Heart right ventricle (tissue), 16 donors: ENCODE data around the gene ROBO3. TPM values are rescaled to one million over a fixed set of nuclear protein-coding genes. Genes with fewer than 3 reads are reported as not detected.

Experiments used
- ATAC-seq, 8 donors: fragments of 200-7000 bp; cut with Tn5 transposase; one replicate each; pipeline ENCODE4 v1.9.1; 2020; ENCODE audit warnings: mild to moderate bottlenecking in 8 of 8, moderate library complexity in 8 of 8, moderate number of reproducible peaks in 1 of 8
- DNase-seq, 2 donors: peaks; one replicate each; pipeline ENCODE4 v3.0.0-alpha.2; 2020
- H3K27ac ChIP-seq, 10 donors: fragments of 200-600 bp; sonication (generic) in 2 of 10; one replicate each; pipeline versions ENCODE4 v1.5.0 to v1.8.0; 2020 to 2022; ENCODE audit warnings: mild to moderate bottlenecking in 3 of 10
- H3K27me3 ChIP-seq, 7 donors: fragments of 200-600 bp; one replicate each; pipeline ENCODE4 v1.8.0; 2021 to 2022; ENCODE audit warnings: mild to moderate bottlenecking in 2 of 7
- H3K36me3 ChIP-seq, 9 donors: fragments of 200-600 bp; sonication (generic) in 1 of 9; one replicate each; pipeline versions ENCODE4 v1.5.0 to v1.8.0; 2020 to 2022; ENCODE audit warnings: mild to moderate bottlenecking in 2 of 9
- H3K4me1 ChIP-seq, 9 donors: fragments of 200-600 bp; sonication (generic) in 1 of 9; one replicate each; pipeline versions ENCODE4 v1.5.0 to v1.8.0; 2020 to 2022; ENCODE audit warnings: mild to moderate bottlenecking in 4 of 9
- H3K4me3 ChIP-seq, 10 donors: fragments of 200-600 bp; sonication (generic) in 2 of 10; one replicate each; pipeline versions ENCODE4 v1.5.0 to v1.8.0; 2020 to 2022; ENCODE audit warnings: mild to moderate bottlenecking in 7 of 10, moderate library complexity in 2 of 10
- H3K9me3 ChIP-seq, 11 donors: fragments of 200-600 bp in 10 of 11; sonication (generic) in 2 of 11; one replicate each; pipeline versions ENCODE4 v1.5.0 to v1.8.0; 2013 to 2022; ENCODE audit warnings: mild to moderate bottlenecking in 2 of 11, control low read depth in 1 of 11, moderate library complexity in 1 of 11
- WGBS, 2 donors: extraction: QIAGEN DNeasy Blood & Tissue Kit; methylation state at CpG; one replicate each; pipeline ENCODE4 v1.1.7; 2013; ENCODE audit warnings: inconsistent platforms in 1 of 2; 5-methylcytosine and 5-hydroxymethylcytosine counted together
- intact Hi-C, 10 donors: fragments of 100-400 bp; cut with DNase I; formaldehyde crosslinking; loops; one replicate each; pipeline versions ENCODE4 v1.11.1 to v1.14.2; 2022
- polyA plus RNA-seq, 2 donors: library from polyadenylated mRNA; stranded (reverse); fragments of 200-250 nt; gene quantifications; one replicate each; pipeline ENCODE4 v1.2.3, GENCODE V29; 2013
- total RNA-seq, 10 donors: library from RNA; stranded (reverse); fragmentation: NEBNext Ultra II Directional in 3 of 10; extraction: Animal tissue kit (Norgen Biotek cat#: 25700) in 3 of 10; gene quantifications; one replicate each; pipeline versions ENCODE4 v1.2.1 to v1.2.4, GENCODE V29; 2021 to 2023
- TF ChIP-seq, protein P1 (sequence below), 9 donors: fragments of 200-600 bp; sonication (generic) in 2 of 9; IDR thresholded peaks; one replicate each; pipeline versions ENCODE4 v1.5.0 to v1.8.0; 2021 to 2022; ENCODE audit warnings: antibody characterized with exemption in 9 of 9, mild to moderate bottlenecking in 5 of 9, moderate library complexity in 1 of 9
- donor health status: Arrhythmogenic right ventricular cardiomyopathy.
- donor health status: ischemic (EF 13 %, LVEDD 7.1; RV severe dilation, severe dysfunction).
- donor health status: healthy with polysubstance abuse.
- donor health status: DM: no; HTN: yes; CAD: no.
- donor health status: DM: no; HTN: no; CAD: no.
- donor health status: ischemic (EF 25% LVEDD 6.9; RV normal size, moderate dysfunction).
- donor health status: ischemic (EF 25% LVEDD 5.7; RV mildly dilated, moderate dysfunction).
- donor health status: healthy.
- donor health status: DM: yes; HTN: yes; CAD: no.
- donor health status: Ischemic cardiomyopathy.
- donor health status: ischemic (EF 35%, LVEDD 5.7; RV mildly dilated, moderate dysfunction).
- donor health status: nonischemic (EF 11% LVEDD 7.7; RV severe dilation, severe dysfunction).
- donor health status: DM: yes; HTN: yes; CAD: no.
- donor health status: PGD.
- donor health status: ischemic (EF 29% LVEDD 5.4; RV normal size, mild dysfunction).
- donor health status: nonischemic (EF 23%, LVEDD 6.1; RV moderate dilation, normal function).

ROBO3 gene
- total and polyA plus RNA-seq, 12 donors, result 1.5 to 19.8 (median 4.1) TPM

GRCh38 chr11:124880290-124880611, 15.0 kb downstream of the ROBO3 start:
- WGBS, 2 donors, result 50 to 60% methylated on average over 10 of the region's 10 CpGs
- Histone ChIP-seq H3K36me3 (peaks cover 0 to 16% (median 0%) of the 10 kb centered on the region in 9 donors), H3K27me3 (peaks cover 0 to 28% (median 9%) of the 10 kb centered on the region in 7 donors), H3K4me1 (peaks cover 3 to 78% (median 29%) of the 10 kb centered on the region in 9 donors), H3K9me3 (no peaks in the 10 kb centered on the region), H3K4me3 (no peak overlapping the region), H3K27ac (peak overlapping the region in 4 of 10 donors; percentile 13 to 56 (median 16))
- intact Hi-C loops, result no loop called here
- no peak for ATAC-seq
- TF ChIP-seq, protein P1, sequence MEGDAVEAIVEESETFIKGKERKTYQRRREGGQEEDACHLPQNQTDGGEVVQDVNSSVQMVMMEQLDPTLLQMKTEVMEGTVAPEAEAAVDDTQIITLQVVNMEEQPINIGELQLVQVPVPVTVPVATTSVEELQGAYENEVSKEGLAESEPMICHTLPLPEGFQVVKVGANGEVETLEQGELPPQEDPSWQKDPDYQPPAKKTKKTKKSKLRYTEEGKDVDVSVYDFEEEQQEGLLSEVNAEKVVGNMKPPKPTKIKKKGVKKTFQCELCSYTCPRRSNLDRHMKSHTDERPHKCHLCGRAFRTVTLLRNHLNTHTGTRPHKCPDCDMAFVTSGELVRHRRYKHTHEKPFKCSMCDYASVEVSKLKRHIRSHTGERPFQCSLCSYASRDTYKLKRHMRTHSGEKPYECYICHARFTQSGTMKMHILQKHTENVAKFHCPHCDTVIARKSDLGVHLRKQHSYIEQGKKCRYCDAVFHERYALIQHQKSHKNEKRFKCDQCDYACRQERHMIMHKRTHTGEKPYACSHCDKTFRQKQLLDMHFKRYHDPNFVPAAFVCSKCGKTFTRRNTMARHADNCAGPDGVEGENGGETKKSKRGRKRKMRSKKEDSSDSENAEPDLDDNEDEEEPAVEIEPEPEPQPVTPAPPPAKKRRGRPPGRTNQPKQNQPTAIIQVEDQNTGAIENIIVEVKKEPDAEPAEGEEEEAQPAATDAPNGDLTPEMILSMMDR (IDR thresholded peaks at IDR 0.05), result no peak
- DNase-seq, result no peak

GRCh38 chr11:124880958-124881357, 15.7 kb downstream of the ROBO3 start:
- no peaks in the 10 kb centered on the region for H3K9me3 ChIP-seq
- no peak for ATAC-seq
- no peak overlapping the region for H3K4me3 ChIP-seq
- peak overlapping the region in 2 of 10 donors; percentile 15 to 56 for H3K27ac ChIP-seq
- WGBS, 2 donors, result 78 to 79% methylated on average over 3 of the region's 3 CpGs
- intact Hi-C loops, result no loop called here
- H3K27me3 ChIP-seq, result peaks cover 0 to 28% (median 9%) of the 10 kb centered on the region in 7 donors
- DNase-seq, result no peak
- TF ChIP-seq, protein P1 (IDR thresholded peaks at IDR 0.05), result no peak
- peaks cover 0 to 21% (median 0%) of the 10 kb centered on the region in 9 donors for H3K36me3 ChIP-seq
- H3K4me1 ChIP-seq, result peaks cover 3 to 76% (median 28%) of the 10 kb centered on the region in 9 donors

- peaks cover 0 to 62% (median 20%) of the 10 kb centered on the region in 9 donors for H3K4me1 ChIP-seq
- no peak for DNase-seq
- TF ChIP-seq, protein P1 (IDR thresholded peaks at IDR 0.05), result no peak
These were observed 17.3 kb downstream of the ROBO3 start for GRCh38 chr11:124882339-124883071.

GRCh38 chr11:124884340-124884739, 19.1 kb downstream of the ROBO3 start:
- Histone ChIP-seq H3K9me3 (no peaks in the 10 kb centered on the region), H3K36me3 (peaks cover 0 to 43% (median 0%) of the 10 kb centered on the region in 9 donors), H3K4me3 (no peak overlapping the region), H3K27me3 (peaks cover 0 to 14% (median 0%) of the 10 kb centered on the region in 7 donors), H3K4me1 (peaks cover 0 to 60% (median 19%) of the 10 kb centered on the region in 9 donors), H3K27ac (peak overlapping the region in 1 of 10 donors; percentile 4)
- TF ChIP-seq, protein P1 (IDR thresholded peaks at IDR 0.05), result no peak
- intact Hi-C loops, result no loop called here
- 79 to 86% methylated on average over 1 of the region's 1 CpG for WGBS, 2 donors
- DNase-seq (no peak), ATAC-seq (no peak)

More at GRCh38 chr11:124882339-124883071, 17.3 kb downstream of the ROBO3 start:
- Histone ChIP-seq H3K36me3 (peaks cover 0 to 27% (median 0%) of the 10 kb centered on the region in 9 donors), H3K27ac (peak overlapping the region in 9 of 10 donors; percentile 1 to 77 (median 40)), H3K27me3 (peaks cover 0 to 30% (median 4%) of the 10 kb centered on the region in 7 donors), H3K9me3 (no peaks in the 10 kb centered on the region), H3K4me3 (no peak overlapping the region)
- ATAC-seq, result peak in 3 of 8 donors; percentile 4 to 33 (median 9)
- intact Hi-C loops, result no loop called here
- 53 to 57% methylated on average over 11 of the region's 11 CpGs for WGBS, 2 donors
